ENCODE data around the gene RAB11FIP4. TPM values are rescaled to one million over a fixed set of nuclear protein-coding genes. Genes with fewer than 3 reads are reported as not detected.
A peak's percentile ranks its signal among the peaks of the same experiment; 100 is the strongest.

RAB11FIP4 gene
- total and polyA plus RNA-seq, 2 of the 13 experiments (the other 11 are each of a cell fraction or from before 2014, with no cell fraction given) = 28.0 to 89.3 TPM

DNA sequence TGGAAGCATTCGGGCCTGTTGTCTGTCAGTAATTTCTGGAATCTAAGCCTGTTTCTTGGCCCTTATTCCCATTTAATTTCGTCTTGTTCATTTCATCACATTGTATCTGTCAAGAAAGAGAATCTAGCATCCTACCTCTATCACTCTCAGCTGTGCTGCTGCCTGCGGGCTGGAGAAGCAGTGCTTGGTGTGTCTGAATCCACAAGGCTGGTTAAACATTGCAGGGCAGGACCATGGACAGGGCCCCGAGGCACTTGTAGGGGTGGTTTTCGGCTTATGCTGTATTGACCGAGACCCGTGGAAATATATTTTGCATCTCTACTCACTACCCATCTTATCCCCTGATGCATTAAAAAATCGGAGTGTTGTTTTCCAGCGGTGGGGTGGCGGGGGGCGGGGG is 3.1 kb downstream of the RAB11FIP4 start (continued):
- TF ChIP-seq TAF1 (CRISPR knock-in tag; IDR thresholded peaks at IDR 0.05) = 0 out of 2 replicates have a peak, but pooled peaks have one; percentile 26
- TF ChIP-seq NCOA2 (CRISPR knock-in tag; IDR thresholded peaks at IDR 0.05) = peak; percentile 59
- TF ChIP-seq SSRP1 (CRISPR knock-in tag; IDR thresholded peaks at IDR 0.05) = no peak
- TF ChIP-seq MLLT10 (CRISPR knock-in tag; IDR thresholded peaks at IDR 0.05) = no peak
- no peak for TF ChIP-seq SETDB1 (CRISPR knock-in tag; IDR thresholded peaks at IDR 0.05; ENCODE audit: borderline replicate concordance)
- TF ChIP-seq ZNF207 (IDR thresholded peaks at IDR 0.05; ENCODE audit: borderline replicate concordance) = no peak
- TF ChIP-seq GZF1 (CRISPR knock-in tag; IDR thresholded peaks at IDR 0.05) = no peak
- no peak for TF ChIP-seq U2AF1 (optimal IDR thresholded peaks at IDR 0.05; ENCODE audit: low read depth, low read length)
- TF ChIP-seq ZNF703 (CRISPR knock-in tag; IDR thresholded peaks at IDR 0.05; ENCODE audit: borderline replicate concordance) = no peak; the same call in 1 of the 2 replicates
- TF ChIP-seq PAF1 (CRISPR knock-in tag; IDR thresholded peaks at IDR 0.05) = no peak
- TF ChIP-seq, protein P1, sequence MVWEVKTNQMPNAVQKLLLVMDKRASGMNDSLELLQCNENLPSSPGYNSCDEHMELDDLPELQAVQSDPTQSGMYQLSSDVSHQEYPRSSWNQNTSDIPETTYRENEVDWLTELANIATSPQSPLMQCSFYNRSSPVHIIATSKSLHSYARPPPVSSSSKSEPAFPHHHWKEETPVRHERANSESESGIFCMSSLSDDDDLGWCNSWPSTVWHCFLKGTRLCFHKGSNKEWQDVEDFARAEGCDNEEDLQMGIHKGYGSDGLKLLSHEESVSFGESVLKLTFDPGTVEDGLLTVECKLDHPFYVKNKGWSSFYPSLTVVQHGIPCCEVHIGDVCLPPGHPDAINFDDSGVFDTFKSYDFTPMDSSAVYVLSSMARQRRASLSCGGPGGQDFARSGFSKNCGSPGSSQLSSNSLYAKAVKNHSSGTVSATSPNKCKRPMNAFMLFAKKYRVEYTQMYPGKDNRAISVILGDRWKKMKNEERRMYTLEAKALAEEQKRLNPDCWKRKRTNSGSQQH (CRISPR knock-in tag; IDR thresholded peaks at IDR 0.05; ENCODE audit: low read depth) = peak; percentile 92
- TF ChIP-seq ZNF333 (CRISPR knock-in tag; IDR thresholded peaks at IDR 0.05; ENCODE audit: borderline replicate concordance) = no peak
- no peak for TF ChIP-seq ZNF747 (CRISPR knock-in tag; IDR thresholded peaks at IDR 0.05; ENCODE audit: borderline replicate concordance)
- TF ChIP-seq POLR2AphosphoS2 (IDR thresholded peaks at IDR 0.05; ENCODE audit: low read depth, low read length) = no peak
- TF ChIP-seq ZNF44 (CRISPR knock-in tag; IDR thresholded peaks at IDR 0.05) = no peak
- TF ChIP-seq NFYC (CRISPR knock-in tag; IDR thresholded peaks at IDR 0.05) = no peak
- TF ChIP-seq, protein P2, sequence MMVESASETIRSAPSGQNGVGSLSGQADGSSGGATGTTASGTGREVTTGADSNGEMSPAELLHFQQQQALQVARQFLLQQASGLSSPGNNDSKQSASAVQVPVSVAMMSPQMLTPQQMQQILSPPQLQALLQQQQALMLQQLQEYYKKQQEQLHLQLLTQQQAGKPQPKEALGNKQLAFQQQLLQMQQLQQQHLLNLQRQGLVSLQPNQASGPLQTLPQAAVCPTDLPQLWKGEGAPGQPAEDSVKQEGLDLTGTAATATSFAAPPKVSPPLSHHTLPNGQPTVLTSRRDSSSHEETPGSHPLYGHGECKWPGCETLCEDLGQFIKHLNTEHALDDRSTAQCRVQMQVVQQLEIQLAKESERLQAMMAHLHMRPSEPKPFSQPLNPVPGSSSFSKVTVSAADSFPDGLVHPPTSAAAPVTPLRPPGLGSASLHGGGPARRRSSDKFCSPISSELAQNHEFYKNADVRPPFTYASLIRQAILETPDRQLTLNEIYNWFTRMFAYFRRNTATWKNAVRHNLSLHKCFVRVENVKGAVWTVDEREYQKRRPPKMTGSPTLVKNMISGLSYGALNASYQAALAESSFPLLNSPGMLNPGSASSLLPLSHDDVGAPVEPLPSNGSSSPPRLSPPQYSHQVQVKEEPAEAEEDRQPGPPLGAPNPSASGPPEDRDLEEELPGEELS (CRISPR knock-in tag; IDR thresholded peaks at IDR 0.05) = no peak
- TF ChIP-seq HNRNPK (IDR thresholded peaks at IDR 0.05; ENCODE audit: low read depth, low read length, poor library complexity, severe bottlenecking) = no peak
- TF ChIP-seq TGIF2 (CRISPR knock-in tag; IDR thresholded peaks at IDR 0.05) = peak; percentile 90
- no peak for TF ChIP-seq IKZF4 (CRISPR knock-in tag; IDR thresholded peaks at IDR 0.05; ENCODE audit: borderline replicate concordance, low read depth, not compliant biosample characterization)
- TF ChIP-seq TBX3 (IDR thresholded peaks at IDR 0.05; ENCODE audit: borderline replicate concordance) = no peak
- no peak for TF ChIP-seq HCFC1 (IDR thresholded peaks at IDR 0.05; ENCODE audit: low read depth, low read length)
- TF ChIP-seq HNF1A (IDR thresholded peaks at IDR 0.05; ENCODE audit: low read depth) = no peak
- TF ChIP-seq HNF1A (CRISPR knock-in tag; IDR thresholded peaks at IDR 0.05; ENCODE audit: borderline replicate concordance) = no peak
- TF ChIP-seq HNRNPH1 (optimal IDR thresholded peaks at IDR 0.05; ENCODE audit: low read depth, low read length) = no peak
- TF ChIP-seq MTF2 (CRISPR knock-in tag; IDR thresholded peaks at IDR 0.05; ENCODE audit: borderline replicate concordance) = no peak

Measured in HepG2 (cell line).